ENCODE measurements around the gene DIAPH2.

DIAPH2 gene

DNA sequence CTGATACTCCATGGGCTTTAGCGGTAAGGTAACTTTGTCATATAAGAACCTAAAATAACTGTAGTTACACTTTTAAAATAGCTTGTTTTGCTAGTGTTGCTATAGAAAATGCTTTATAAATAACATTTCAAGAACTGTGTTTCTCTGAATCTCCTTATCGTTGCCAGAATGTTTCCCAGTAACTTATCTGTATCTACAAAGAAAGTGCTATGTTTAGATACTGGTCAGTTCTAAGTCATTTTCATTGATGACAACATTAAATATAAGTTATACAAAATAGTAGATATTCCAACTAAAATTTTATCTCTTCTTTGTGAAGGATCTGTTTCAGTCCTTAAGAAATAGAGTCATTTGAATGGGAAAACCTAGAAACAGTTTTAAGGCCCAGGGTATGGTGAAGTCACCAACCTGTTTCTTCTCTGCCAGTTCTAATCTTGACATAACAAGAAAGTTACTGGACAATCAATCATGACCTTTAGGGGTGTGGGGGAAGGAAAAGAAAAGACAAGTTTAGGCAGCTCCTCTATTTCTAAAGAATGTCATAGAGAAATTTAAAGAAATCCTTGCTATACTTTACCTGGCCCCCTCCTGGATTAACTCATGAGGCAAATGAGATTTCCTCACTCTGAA is 625.0 kb downstream of the DIAPH2 start:
- no peak for DNase-seq (ENCODE audit: low spot score)

- DNase-seq (ENCODE audit: low spot score): no peak
Observed at GRCh38 chrX:97310373-97310772, 625.7 kb downstream of the DIAPH2 start.

DNA sequence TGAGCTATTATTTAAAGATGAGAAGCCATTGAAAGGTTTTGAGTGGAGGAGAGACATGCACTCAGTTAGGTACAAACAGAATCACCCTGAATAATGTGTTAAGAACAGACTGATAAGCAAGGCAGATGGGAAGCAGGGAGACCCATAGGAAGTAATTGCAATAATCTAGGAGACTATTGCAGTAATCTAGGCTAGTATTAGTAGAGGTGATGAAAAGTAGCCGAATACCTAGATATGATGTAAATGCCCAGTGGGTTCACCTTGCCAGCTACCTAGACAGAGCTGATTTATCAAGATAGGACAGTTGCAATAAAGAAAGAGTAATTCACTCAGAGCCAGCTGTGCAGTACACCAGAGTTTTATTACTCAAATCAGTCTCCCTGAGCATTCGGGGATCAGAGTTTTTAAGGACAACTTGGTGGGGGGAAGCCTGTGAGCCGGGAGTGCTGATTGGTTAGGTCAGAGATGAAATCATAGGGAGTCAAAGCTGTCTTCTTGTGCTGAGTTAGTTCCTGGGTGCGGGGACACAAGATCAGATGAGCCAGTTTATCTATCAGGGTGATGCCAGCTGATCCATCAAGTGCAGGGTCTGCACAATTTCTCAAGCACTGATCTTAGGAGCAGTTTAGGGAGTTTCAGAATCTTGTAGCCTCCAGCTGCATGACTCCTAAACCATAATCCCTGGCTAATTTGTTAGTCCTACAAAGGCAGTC is 626.6 kb downstream of the DIAPH2 start:
- DNase-seq (ENCODE audit: low spot score): no peak

GRCh38 chrX:97314345-97314744 is 629.7 kb downstream of the DIAPH2 start:
- DNase-seq (ENCODE audit: low spot score): no peak

GRCh38 chrX:97315939-97316338 is 631.3 kb downstream of the DIAPH2 start:
- no peak for DNase-seq (ENCODE audit: low spot score)

GRCh38 chrX:97320305-97320704 is 635.7 kb downstream of the DIAPH2 start:
- no peak for DNase-seq (ENCODE audit: low spot score)

GRCh38 chrX:97322401-97322800 is 637.8 kb downstream of the DIAPH2 start:
- no peak for DNase-seq (ENCODE audit: low spot score)

DNA sequence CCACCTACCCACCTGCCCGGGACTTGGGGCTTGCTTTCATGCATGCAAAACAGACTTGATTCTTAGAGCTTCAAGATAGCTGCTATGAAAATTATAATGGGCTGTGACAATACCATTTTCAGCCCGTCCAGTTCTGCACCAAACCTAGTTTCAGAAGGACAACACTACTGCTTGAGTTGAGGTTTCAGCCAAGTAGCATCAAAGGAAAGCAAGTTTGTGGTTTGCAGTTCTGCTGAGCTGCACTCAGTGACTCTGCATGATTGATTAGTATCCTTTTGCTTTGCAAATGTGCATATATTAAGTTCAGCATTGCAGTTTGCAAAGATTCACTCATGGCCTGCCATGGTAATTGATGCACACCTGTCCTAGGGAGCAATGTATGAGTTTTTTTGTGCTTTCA is 641.8 kb downstream of the DIAPH2 start:
- DNase-seq (ENCODE audit: low spot score): no peak

DNA sequence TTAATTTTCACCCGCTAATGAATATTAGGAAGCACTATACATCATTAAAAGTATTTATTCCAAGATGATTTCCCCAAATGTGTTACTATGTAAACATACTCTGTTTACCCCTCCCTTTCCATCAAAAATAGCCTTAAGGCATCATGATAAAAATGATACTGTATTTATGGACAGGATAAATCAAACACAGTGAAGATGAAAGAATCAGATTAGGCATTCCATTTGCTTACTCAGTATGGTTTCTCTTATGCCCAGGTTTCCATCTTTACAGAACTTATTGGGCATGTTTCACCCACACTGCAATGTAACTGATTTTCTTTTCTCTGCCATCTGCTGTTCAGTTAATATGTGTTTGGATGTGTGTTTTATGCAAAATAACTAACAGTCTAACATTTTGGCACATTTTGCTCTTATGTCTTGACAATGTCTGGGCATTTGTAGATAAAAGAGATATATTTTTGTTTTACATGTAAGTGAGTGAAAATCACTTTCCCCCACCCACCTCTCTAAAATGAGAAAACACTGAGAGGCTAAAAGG is 644.3 kb downstream of the DIAPH2 start:
- no peak for DNase-seq (ENCODE audit: low spot score)

GRCh38 chrX:97330151-97330550 is 645.5 kb downstream of the DIAPH2 start:
- peak; percentile 0 for DNase-seq (ENCODE audit: low spot score)

DNA sequence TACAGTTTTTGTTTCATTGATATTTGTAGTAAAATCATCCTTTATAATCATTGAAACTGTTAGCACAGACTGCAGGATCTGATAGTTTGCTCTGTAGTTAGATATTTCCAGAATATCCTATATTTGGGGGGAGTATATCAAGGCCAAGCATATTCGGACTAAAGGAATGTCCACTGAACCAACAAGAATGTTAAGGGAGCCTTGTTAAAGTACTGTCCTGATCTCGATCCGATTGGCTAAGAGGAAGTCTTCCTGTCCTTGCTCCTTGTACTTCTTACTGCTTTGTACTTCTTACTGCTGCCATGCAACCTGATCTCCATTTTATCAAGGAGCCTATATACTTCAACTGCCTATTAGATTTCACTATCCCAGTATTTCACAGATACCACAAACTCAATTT is 648.3 kb downstream of the DIAPH2 start:
- DNase-seq (ENCODE audit: low spot score): no peak

- DNase-seq (ENCODE audit: low spot score): no peak
Observed at GRCh38 chrX:97334850-97335249, 650.2 kb downstream of the DIAPH2 start.

DNA sequence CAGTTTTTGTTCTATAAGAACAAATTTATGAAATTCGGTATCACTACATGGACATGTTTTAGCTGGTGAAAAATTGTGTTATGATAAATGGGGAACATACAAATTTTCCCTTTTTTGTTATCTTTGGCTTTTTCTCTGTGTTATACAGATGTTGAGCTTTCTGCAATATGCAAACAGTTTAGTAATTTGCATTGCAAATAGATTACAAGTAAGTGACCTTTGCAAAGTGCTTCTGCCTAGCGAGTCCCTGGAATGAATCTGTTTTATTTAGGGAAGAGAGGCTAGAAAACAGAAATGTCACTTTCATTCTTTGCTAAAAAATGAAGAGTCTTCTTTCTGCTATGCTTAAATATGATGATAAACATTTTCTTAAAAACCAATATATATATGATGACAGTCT is 660.1 kb downstream of the DIAPH2 start:
- DNase-seq (ENCODE audit: low spot score): no peak

DNA sequence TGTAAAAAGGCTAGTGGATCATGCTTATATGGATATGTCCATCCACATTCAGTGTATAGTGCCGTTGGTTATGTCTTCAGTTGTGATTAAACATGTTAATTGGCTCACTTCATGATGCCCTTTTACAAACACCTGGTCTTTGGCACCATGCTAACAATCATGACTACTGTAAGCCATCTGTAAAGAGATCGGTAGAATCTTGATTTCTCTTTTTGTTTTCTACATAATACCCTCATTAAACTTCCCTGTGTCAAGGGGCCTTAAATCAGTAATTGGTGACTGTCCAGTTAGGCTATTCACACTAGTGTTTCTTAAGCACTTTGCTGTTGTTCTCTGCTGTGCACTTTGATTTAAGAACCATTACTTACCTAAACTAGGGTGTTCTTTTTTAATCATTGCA is 674.3 kb downstream of the DIAPH2 start:
- no peak for DNase-seq (ENCODE audit: low spot score)

DNA sequence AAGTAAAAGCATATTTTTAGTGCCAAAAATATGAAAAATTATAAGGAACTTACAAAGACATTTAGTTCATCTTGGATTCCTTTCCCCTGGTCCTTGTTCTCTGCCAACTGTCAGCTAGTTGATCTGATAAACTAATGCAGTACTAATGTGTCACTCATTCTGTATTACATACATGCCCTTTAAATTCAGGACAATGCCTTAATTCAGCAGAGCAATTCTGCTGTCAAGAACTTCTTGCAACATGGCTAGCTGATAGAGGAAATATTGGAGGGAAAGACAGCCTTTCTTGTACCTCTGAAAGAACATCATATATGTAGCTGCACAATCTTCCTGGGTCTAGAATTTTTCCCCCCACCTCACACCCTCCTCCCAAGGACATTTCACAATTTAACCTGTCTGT is 679.2 kb downstream of the DIAPH2 start:
- no peak for DNase-seq (ENCODE audit: low spot score)

DNA sequence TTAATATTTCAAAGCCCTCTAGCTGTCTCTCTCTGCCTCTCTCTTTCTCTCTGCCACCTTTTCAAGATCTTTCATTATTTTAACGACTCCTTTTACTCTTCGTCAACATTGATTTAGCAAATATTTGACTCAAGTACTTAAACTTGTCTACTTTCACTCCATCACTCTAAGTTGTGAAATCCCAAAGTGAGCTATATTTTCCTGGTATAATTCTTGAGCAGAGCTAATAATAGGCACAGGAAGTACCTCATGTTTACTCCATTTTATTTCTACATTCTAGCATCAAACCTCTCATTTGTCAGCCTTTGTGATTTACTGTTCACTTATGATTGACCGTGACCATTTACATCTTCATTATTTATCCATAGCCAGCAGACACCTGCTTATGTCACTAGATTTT is 681.6 kb downstream of the DIAPH2 start:
- no peak for DNase-seq (ENCODE audit: low spot score)

GRCh38 chrX:97367125-97367524 is 682.5 kb downstream of the DIAPH2 start:
- no peak for DNase-seq (ENCODE audit: low spot score)

DNA sequence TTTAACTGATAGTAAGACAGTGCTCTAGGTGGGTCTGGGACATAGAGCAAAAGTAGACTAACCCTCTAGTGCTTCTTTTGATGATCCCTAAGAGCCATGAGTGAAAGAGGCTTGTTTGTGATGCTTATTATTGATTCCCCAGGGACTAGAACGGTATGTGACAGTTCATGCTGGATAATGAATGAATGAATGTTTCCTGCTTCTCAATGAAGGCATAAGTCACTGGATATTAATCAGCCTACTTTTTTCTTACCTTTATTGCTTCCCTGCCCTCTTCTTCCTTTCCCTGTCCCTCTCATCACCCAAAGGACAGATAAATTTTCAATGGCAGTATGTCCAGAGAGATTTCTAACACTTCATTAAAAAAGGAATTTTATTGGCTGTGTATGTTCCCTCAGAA is 685.3 kb downstream of the DIAPH2 start:
- no peak for DNase-seq (ENCODE audit: low spot score)

GRCh38 chrX:97372001-97372766 is 687.5 kb downstream of the DIAPH2 start:
- DNase-seq (ENCODE audit: low spot score): no peak

- DNase-seq (ENCODE audit: low spot score): no peak
Observed at GRCh38 chrX:97374266-97374665, 689.6 kb downstream of the DIAPH2 start.

DNA sequence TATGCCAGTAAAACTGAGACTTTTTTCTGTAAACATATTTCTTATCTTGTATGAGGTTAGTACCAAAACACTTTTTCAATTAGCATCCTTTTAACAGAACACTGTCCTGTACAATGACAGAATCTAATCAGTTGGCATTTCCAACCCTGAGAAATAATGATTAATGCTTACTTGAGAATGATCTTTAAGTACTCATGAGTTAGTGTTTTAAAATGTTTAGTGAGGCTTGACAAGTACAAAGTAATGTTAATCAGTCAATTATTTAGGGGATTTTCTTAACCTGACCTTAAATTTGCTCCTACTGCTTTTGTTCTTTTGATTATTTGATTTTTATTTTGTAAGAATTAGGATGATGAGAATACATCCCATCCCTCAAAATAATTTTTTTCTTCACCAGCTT is 695.6 kb downstream of the DIAPH2 start:
- no peak for DNase-seq (ENCODE audit: low spot score)

DNA sequence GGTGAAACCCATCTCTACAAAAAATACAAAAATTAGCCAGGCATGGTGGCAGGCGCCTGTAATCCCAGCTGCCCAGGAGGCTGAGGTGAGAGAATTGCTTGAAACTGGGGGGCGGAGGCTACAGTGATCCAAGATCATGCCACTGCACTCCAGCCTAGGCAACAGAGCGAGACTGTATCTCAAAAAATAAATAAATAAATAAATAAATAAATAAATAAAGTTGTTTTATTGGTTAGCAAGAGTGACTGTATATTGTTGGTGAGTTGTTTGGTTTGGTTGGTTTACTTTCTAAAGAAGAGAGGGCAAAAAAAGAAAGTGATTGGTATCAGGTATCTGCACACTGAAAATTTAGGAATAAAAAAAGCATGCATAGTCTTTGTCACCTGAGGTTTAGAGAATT is 700.0 kb downstream of the DIAPH2 start:
- DNase-seq (ENCODE audit: low spot score): no peak

DNA sequence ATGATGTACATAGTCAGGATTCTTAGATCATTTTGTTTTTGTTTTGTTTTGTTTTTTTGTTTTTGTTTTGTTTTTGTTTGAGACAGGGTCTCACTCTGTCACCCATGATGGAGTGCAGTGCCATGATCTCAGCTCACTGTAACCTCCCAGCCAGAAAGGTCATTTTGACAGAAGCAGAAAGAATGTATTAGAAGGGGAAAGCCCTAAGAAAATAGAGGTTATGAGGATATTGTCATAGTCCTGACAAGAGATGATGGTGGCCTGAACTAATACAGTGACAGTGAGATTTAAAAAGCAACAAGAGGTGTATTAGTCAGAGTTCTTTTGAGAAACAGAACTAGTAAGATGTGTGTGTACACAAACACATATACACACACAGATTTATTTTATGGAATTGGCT is 702.4 kb downstream of the DIAPH2 start:
- DNase-seq (ENCODE audit: low spot score): no peak
